Measurements from ENCODE around the gene PACRG. TPM values are rescaled to one million over a fixed set of nuclear protein-coding genes. Genes with fewer than 3 reads are reported as not detected.

PACRG gene
- total RNA-seq, 2 experiments from 2014 or later: not detected

GRCh38 chr6:162952423-162952822, 224.6 kb downstream of the PACRG start:
- TF ChIP-seq EZH2phosphoT487 (IDR thresholded peaks at IDR 0.05; ENCODE audit: borderline replicate concordance, low read depth, low read length) (no peak), CTCF (conservative IDR thresholded peaks at IDR 0.05; ENCODE audit: low read length) (no peak)
- ChIA-PET CTCF (ENCODE audit: unreplicated experiment) (no interaction called here), POLR2A (interaction anchor here (1.0 kb wide), 1 partner anchor 18 kb away, joined by 3 read pairs; no protein-coding TSS in a partner anchor)
- Histone ChIP-seq H3K4me1 (ENCODE audit: insufficient read depth, low read length, poor library complexity, severe bottlenecking) (no peaks in the 10 kb centered on the region), H2AFZ (ENCODE audit: low read length) (no peak overlapping the region), H3K27ac (ENCODE audit: low read depth, low read length, poor library complexity, severe bottlenecking) (no peak overlapping the region), H3K9me2 (ENCODE audit: insufficient read depth, low read length) (no peaks in the 10 kb centered on the region), H4K20me1 (ENCODE audit: insufficient read depth, low read length) (no peaks in the 10 kb centered on the region), H3K4me3 (ENCODE audit: low read depth, low read length, poor library complexity, severe bottlenecking) (no peak overlapping the region), H3K4me2 (ENCODE audit: low read length) (no peak overlapping the region), H3K36me3 (ENCODE audit: insufficient read depth, low read length) (no peaks in the 10 kb centered on the region), H3K79me2 (ENCODE audit: insufficient read depth, low read depth, low read length) (no peaks in the 10 kb centered on the region), H3K9me3 (ENCODE audit: low read length) (no peaks in the 10 kb centered on the region)
- DNase-seq (ENCODE audit: low spot score): no peak
- no TSS peak for BruUV-seq (replicated peaks)
- intact Hi-C loops (cut with micrococcal nuclease; ENCODE audit: unreplicated experiment): no loop called here

GRCh38 chr6:162957062-162957461, 229.3 kb downstream of the PACRG start:
- no peaks in the 10 kb centered on the region for H3K79me2 ChIP-seq (ENCODE audit: insufficient read depth, low read depth, low read length)
- CTCF ChIA-PET (ENCODE audit: unreplicated experiment): no interaction called here
- no peak overlapping the region for H3K4me2 ChIP-seq (ENCODE audit: low read length)
- POLR2A ChIA-PET: no interaction called here
- intact Hi-C loops (cut with micrococcal nuclease; ENCODE audit: unreplicated experiment): no loop called here
- no peak for DNase-seq (ENCODE audit: low spot score)
- BruUV-seq (replicated peaks): no TSS peak
- no peak overlapping the region for H3K4me3 ChIP-seq (ENCODE audit: low read depth, low read length, poor library complexity, severe bottlenecking)
- TF ChIP-seq EZH2phosphoT487 (IDR thresholded peaks at IDR 0.05; ENCODE audit: borderline replicate concordance, low read depth, low read length): no peak
- TF ChIP-seq CTCF (conservative IDR thresholded peaks at IDR 0.05; ENCODE audit: low read length): no peak
- H3K36me3 ChIP-seq (ENCODE audit: insufficient read depth, low read length): no peaks in the 10 kb centered on the region
- no peaks in the 10 kb centered on the region for H3K9me3 ChIP-seq (ENCODE audit: low read length)
- no peaks in the 10 kb centered on the region for H3K9me2 ChIP-seq (ENCODE audit: insufficient read depth, low read length)
- no peaks in the 10 kb centered on the region for H4K20me1 ChIP-seq (ENCODE audit: insufficient read depth, low read length)
- H2AFZ ChIP-seq (ENCODE audit: low read length): no peak overlapping the region
- no peaks in the 10 kb centered on the region for H3K4me1 ChIP-seq (ENCODE audit: insufficient read depth, low read length, poor library complexity, severe bottlenecking)
- H3K27ac ChIP-seq (ENCODE audit: low read depth, low read length, poor library complexity, severe bottlenecking): no peak overlapping the region

- CTCF ChIA-PET (ENCODE audit: unreplicated experiment): no interaction called here
- Histone ChIP-seq H2AFZ (ENCODE audit: low read length) (no peak overlapping the region), H3K79me2 (ENCODE audit: insufficient read depth, low read depth, low read length) (no peaks in the 10 kb centered on the region), H3K4me3 (ENCODE audit: low read depth, low read length, poor library complexity, severe bottlenecking) (no peak overlapping the region), H3K4me1 (ENCODE audit: insufficient read depth, low read length, poor library complexity, severe bottlenecking) (no peaks in the 10 kb centered on the region), H3K36me3 (ENCODE audit: insufficient read depth, low read length) (no peaks in the 10 kb centered on the region), H4K20me1 (ENCODE audit: insufficient read depth, low read length) (no peaks in the 10 kb centered on the region), H3K27ac (ENCODE audit: low read depth, low read length, poor library complexity, severe bottlenecking) (no peak overlapping the region), H3K9me3 (ENCODE audit: low read length) (no peaks in the 10 kb centered on the region), H3K9me2 (ENCODE audit: insufficient read depth, low read length) (no peaks in the 10 kb centered on the region), H3K4me2 (ENCODE audit: low read length) (no peak overlapping the region)
- POLR2A ChIA-PET: no interaction called here
- intact Hi-C loops (cut with micrococcal nuclease; ENCODE audit: unreplicated experiment): loop anchor here (5.0 kb wide), 1 partner anchor 139 kb away; no protein-coding TSS in a partner anchor
- no peak for DNase-seq (ENCODE audit: low spot score)
- TF ChIP-seq EZH2phosphoT487 (IDR thresholded peaks at IDR 0.05; ENCODE audit: borderline replicate concordance, low read depth, low read length) (no peak), CTCF (conservative IDR thresholded peaks at IDR 0.05; ENCODE audit: low read length) (no peak)
- no TSS peak for BruUV-seq (replicated peaks)
These were observed 233.1 kb downstream of the PACRG start for GRCh38 chr6:162960679-162961457.

Measured in OCI-LY7 (cell line).